Measurements from ENCODE around the gene RPS8.
"Not testable (repeated sequence)": the region's sequence is repeated elsewhere in the genome, so short reads cannot be mapped to it uniquely, and the experiment has no call there.

Gene RPS8

GRCh38 chr1:44788120-44788860, 12.9 kb downstream of the RPS8 start, which contains the start of gene BEST4:
Gene BEST4 (minus strand): TSS chr1:44788170. CDS start chr1:44787705, 465 bp downstream.
- H3K27ac ChIP-seq (ENCODE audit: low read depth, low read length) = no peak within 1 kb of the TSS
- no peaks in the 10 kb centered on the region for H3K9me3 ChIP-seq (ENCODE audit: insufficient read depth, low read length)
- no peaks in the 10 kb centered on the region for H3K36me3 ChIP-seq (ENCODE audit: low read length)
- no peak within 1 kb of the TSS for H3K4me2 ChIP-seq (ENCODE audit: low read depth, low read length, poor library complexity, severe bottlenecking)
- H3K4me3 ChIP-seq (ENCODE audit: insufficient read depth, low read length, poor library complexity, severe bottlenecking) = no peak within 1 kb of the TSS
- H3K27me3 ChIP-seq (ENCODE audit: low read length) = no peaks in the 10 kb centered on the region
- no peak within 1 kb of the TSS for H2AFZ ChIP-seq (ENCODE audit: low read depth, low read length, severe bottlenecking)
- no peaks in the 10 kb centered on the region for H3K9me2 ChIP-seq (replicated peaks; ENCODE audit: insufficient read depth, low read length)
- no peak for TF ChIP-seq EZH2phosphoT487 (conservative IDR thresholded peaks at IDR 0.05; ENCODE audit: low read length)
- TF ChIP-seq CTCF (IDR thresholded peaks at IDR 0.05; ENCODE audit: insufficient read depth, low read length, poor library complexity, severe bottlenecking) = no peak
- H3F3A ChIP-seq (ENCODE audit: insufficient read depth) = peaks cover 38% of the 10 kb centered on the region
- H3K79me2 ChIP-seq (ENCODE audit: insufficient read depth, low read length) = no peaks in the 10 kb centered on the region
- H3K9ac ChIP-seq (ENCODE audit: low read length) = no peak within 1 kb of the TSS
- H4K20me1 ChIP-seq (ENCODE audit: low read depth, low read length) = no peaks in the 10 kb centered on the region

- Histone ChIP-seq H3K9me3 (ENCODE audit: insufficient read depth, low read length) (no peaks in the 10 kb centered on the region), H3K27me3 (ENCODE audit: low read length) (no peaks in the 10 kb centered on the region), H3K4me3 (ENCODE audit: insufficient read depth, low read length, poor library complexity, severe bottlenecking) (no peak overlapping the region), H3K4me2 (ENCODE audit: low read depth, low read length, poor library complexity, severe bottlenecking) (no peak overlapping the region), H4K20me1 (ENCODE audit: low read depth, low read length) (no peaks in the 10 kb centered on the region), H3K79me2 (ENCODE audit: insufficient read depth, low read length) (no peaks in the 10 kb centered on the region), H3K27ac (ENCODE audit: low read depth, low read length) (no peak overlapping the region), H3K36me3 (ENCODE audit: low read length) (no peaks in the 10 kb centered on the region), H3F3A (ENCODE audit: insufficient read depth) (peaks cover 19% of the 10 kb centered on the region), H3K9ac (ENCODE audit: low read length) (no peak overlapping the region), H3K9me2 (replicated peaks; ENCODE audit: insufficient read depth, low read length) (no peaks in the 10 kb centered on the region), H2AFZ (ENCODE audit: low read depth, low read length, severe bottlenecking) (no peak overlapping the region)
- TF ChIP-seq CTCF (IDR thresholded peaks at IDR 0.05; ENCODE audit: insufficient read depth, low read length, poor library complexity, severe bottlenecking) (no peak), EZH2phosphoT487 (conservative IDR thresholded peaks at IDR 0.05; ENCODE audit: low read length) (no peak)
Observed at GRCh38 chr1:44790968-44791801, 15.8 kb downstream of the RPS8 start.

GRCh38 chr1:44792736-44793502, 17.6 kb downstream of the RPS8 start:
- no peaks in the 10 kb centered on the region for H3K79me2 ChIP-seq (ENCODE audit: insufficient read depth, low read length)
- H2AFZ ChIP-seq (ENCODE audit: low read depth, low read length, severe bottlenecking) = no peak overlapping the region
- no peaks in the 10 kb centered on the region for H4K20me1 ChIP-seq (ENCODE audit: low read depth, low read length)
- no peak overlapping the region for H3K4me2 ChIP-seq (ENCODE audit: low read depth, low read length, poor library complexity, severe bottlenecking)
- TF ChIP-seq CTCF (IDR thresholded peaks at IDR 0.05; ENCODE audit: insufficient read depth, low read length, poor library complexity, severe bottlenecking) = no peak
- no peak for TF ChIP-seq EZH2phosphoT487 (conservative IDR thresholded peaks at IDR 0.05; ENCODE audit: low read length)
- no peak overlapping the region for H3K9ac ChIP-seq (ENCODE audit: low read length)
- no peak overlapping the region for H3K4me3 ChIP-seq (ENCODE audit: insufficient read depth, low read length, poor library complexity, severe bottlenecking)
- H3K36me3 ChIP-seq (ENCODE audit: low read length) = no peaks in the 10 kb centered on the region
- H3F3A ChIP-seq (ENCODE audit: insufficient read depth) = peaks cover 4% of the 10 kb centered on the region; the same call in 1 of the 2 replicates
- H3K27me3 ChIP-seq (ENCODE audit: low read length) = no peaks in the 10 kb centered on the region
- no peaks in the 10 kb centered on the region for H3K9me2 ChIP-seq (replicated peaks; ENCODE audit: insufficient read depth, low read length)
- H3K9me3 ChIP-seq (ENCODE audit: insufficient read depth, low read length) = no peaks in the 10 kb centered on the region
- H3K27ac ChIP-seq (ENCODE audit: low read depth, low read length) = no peak overlapping the region

GRCh38 chr1:44797886-44798285, 22.5 kb downstream of the RPS8 start:
- not testable (repeated sequence) for H3K9ac ChIP-seq (ENCODE audit: low read length); H3K79me2 ChIP-seq (ENCODE audit: insufficient read depth, low read length); H3K9me2 ChIP-seq (replicated peaks; ENCODE audit: insufficient read depth, low read length); H3F3A ChIP-seq (ENCODE audit: insufficient read depth); H3K9me3 ChIP-seq (ENCODE audit: insufficient read depth, low read length); H3K27me3 ChIP-seq (ENCODE audit: low read length); H3K36me3 ChIP-seq (ENCODE audit: low read length); H3K4me2 ChIP-seq (ENCODE audit: low read depth, low read length, poor library complexity, severe bottlenecking); H3K4me3 ChIP-seq (ENCODE audit: insufficient read depth, low read length, poor library complexity, severe bottlenecking); H3K27ac ChIP-seq (ENCODE audit: low read depth, low read length); H4K20me1 ChIP-seq (ENCODE audit: low read depth, low read length)
- H2AFZ ChIP-seq (ENCODE audit: low read depth, low read length, severe bottlenecking) = peak overlapping the region; percentile 49

All from SU-DHL-6 (cell line).